ENCODE data around the gene PRDM2. TPM values are rescaled to one million over a fixed set of nuclear protein-coding genes. Genes with fewer than 3 reads are reported as not detected.

The PRDM2 gene
- total RNA-seq, 1 experiment from 2014 or later: 64.2 TPM

DNA sequence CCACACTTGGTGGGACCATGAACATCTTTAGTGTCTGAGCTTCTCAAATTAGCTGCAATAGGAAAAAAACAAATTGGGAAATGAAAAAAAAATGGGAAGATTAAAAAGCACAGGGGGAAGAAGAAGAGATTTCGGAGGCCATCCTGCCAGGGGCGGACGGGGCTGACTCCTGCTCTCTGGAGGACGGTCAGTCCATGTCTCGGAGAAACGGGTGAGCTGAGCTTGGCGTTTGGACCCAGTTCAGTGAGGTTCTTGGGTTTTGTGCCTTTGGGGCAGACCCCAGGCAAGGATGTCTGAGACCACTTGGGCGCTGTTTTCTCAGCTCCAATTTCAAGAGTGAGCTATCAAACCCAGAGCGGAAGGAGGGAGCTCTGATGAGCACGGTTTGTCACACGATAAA lies 123.9 kb downstream of the PRDM2 start:
- no TSS peak for BruUV-seq (replicated peaks)
- intact Hi-C loops (cut with micrococcal nuclease; ENCODE audit: unreplicated experiment): no loop called here
- no peak overlapping the region for H3K4me3 ChIP-seq (ENCODE audit: low read depth, low read length, poor library complexity, severe bottlenecking)
- H3K27ac ChIP-seq (ENCODE audit: low read depth, low read length, poor library complexity, severe bottlenecking): no peak overlapping the region
- ChIA-PET POLR2A (ENCODE audit: low non-redundant PET) (no interaction called here), CTCF (interaction anchor here (0.8 kb wide), 1 partner anchor 9 kb away, joined by 3 read pairs; no protein-coding TSS in a partner anchor)
- no peaks in the 10 kb centered on the region for H3K36me3 ChIP-seq (ENCODE audit: insufficient read depth, low read length, poor library complexity, severe bottlenecking)
- no peaks in the 10 kb centered on the region for H3K4me1 ChIP-seq (ENCODE audit: insufficient read depth, low read length, poor library complexity, severe bottlenecking)
- no peaks in the 10 kb centered on the region for H3K27me3 ChIP-seq (replicated peaks; ENCODE audit: insufficient read depth, low read depth, low read length, poor library complexity)
- TF ChIP-seq, protein P1, sequence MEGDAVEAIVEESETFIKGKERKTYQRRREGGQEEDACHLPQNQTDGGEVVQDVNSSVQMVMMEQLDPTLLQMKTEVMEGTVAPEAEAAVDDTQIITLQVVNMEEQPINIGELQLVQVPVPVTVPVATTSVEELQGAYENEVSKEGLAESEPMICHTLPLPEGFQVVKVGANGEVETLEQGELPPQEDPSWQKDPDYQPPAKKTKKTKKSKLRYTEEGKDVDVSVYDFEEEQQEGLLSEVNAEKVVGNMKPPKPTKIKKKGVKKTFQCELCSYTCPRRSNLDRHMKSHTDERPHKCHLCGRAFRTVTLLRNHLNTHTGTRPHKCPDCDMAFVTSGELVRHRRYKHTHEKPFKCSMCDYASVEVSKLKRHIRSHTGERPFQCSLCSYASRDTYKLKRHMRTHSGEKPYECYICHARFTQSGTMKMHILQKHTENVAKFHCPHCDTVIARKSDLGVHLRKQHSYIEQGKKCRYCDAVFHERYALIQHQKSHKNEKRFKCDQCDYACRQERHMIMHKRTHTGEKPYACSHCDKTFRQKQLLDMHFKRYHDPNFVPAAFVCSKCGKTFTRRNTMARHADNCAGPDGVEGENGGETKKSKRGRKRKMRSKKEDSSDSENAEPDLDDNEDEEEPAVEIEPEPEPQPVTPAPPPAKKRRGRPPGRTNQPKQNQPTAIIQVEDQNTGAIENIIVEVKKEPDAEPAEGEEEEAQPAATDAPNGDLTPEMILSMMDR (conservative IDR thresholded peaks at IDR 0.05; ENCODE audit: low read depth, low read length): no peak
- TF ChIP-seq EZH2 (IDR thresholded peaks at IDR 0.05; ENCODE audit: borderline replicate concordance, low read depth, low read length, poor library complexity, severe bottlenecking): no peak
- no peak for DNase-seq (ENCODE audit: low spot score)
- H3K9me3 ChIP-seq (ENCODE audit: low read depth, low read length, poor library complexity, severe bottlenecking): no peaks in the 10 kb centered on the region

DNA sequence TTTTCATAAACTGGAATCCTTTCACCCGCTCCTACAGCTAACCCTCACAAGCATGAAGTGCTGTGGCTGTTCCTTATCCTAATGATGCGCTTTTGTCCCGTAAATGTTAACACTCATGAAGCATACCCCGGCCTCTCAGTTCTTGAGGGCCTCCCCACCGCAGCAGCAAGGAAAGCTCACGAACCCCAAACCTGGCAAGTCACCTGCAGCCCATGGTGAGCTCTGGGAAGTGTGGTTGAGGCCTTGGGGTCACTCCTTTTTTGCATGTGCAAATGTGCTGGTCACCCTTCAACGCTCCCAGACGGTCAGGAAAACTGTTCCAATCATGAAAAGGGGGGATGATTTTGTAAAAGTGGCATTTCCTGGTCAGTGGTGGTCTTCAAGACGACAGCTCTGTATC lies 124.6 kb downstream of the PRDM2 start:
- intact Hi-C loops (cut with micrococcal nuclease; ENCODE audit: unreplicated experiment): loop anchor here (5.0 kb wide), 1 partner anchor 157 kb away; no protein-coding TSS in a partner anchor
- no TSS peak for BruUV-seq (replicated peaks)
- POLR2A ChIA-PET (ENCODE audit: low non-redundant PET): no interaction called here
- CTCF ChIA-PET: interaction anchor here (0.7 to 0.8 kb wide), 2 partner anchors 8 to 16 kb away, joined by 3 read pairs; no protein-coding TSS in a partner anchor
- Histone ChIP-seq H3K4me1 (ENCODE audit: insufficient read depth, low read length, poor library complexity, severe bottlenecking) (no peaks in the 10 kb centered on the region), H3K36me3 (ENCODE audit: insufficient read depth, low read length, poor library complexity, severe bottlenecking) (no peaks in the 10 kb centered on the region), H3K4me3 (ENCODE audit: low read depth, low read length, poor library complexity, severe bottlenecking) (no peak overlapping the region), H3K27me3 (replicated peaks; ENCODE audit: insufficient read depth, low read depth, low read length, poor library complexity) (no peaks in the 10 kb centered on the region), H3K9me3 (ENCODE audit: low read depth, low read length, poor library complexity, severe bottlenecking) (no peaks in the 10 kb centered on the region), H3K27ac (ENCODE audit: low read depth, low read length, poor library complexity, severe bottlenecking) (no peak overlapping the region)
- no peak for DNase-seq (ENCODE audit: low spot score)
- TF ChIP-seq EZH2 (IDR thresholded peaks at IDR 0.05; ENCODE audit: borderline replicate concordance, low read depth, low read length, poor library complexity, severe bottlenecking): no peak
- TF ChIP-seq, protein P1 (conservative IDR thresholded peaks at IDR 0.05; ENCODE audit: low read depth, low read length): no peak

DNA sequence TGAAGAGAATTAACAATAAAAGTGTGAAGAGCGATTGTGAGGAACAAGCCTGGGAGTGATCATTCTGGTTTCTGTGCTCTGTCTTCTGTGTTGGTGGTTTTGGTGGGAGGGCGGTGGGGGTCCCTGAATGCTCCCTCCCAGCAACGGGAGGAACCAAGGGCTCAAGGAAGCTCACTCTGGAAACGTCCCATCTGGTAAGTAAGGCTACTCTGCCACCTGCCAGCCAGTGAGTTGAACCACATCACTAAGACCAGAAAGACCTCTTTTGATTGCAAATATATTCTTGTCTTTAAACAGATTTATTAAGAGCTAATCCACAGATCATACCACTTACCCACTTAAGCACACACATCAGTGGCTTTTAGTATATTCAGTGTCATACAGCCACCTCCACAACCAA lies 125.0 kb downstream of the PRDM2 start:
- intact Hi-C loops (cut with micrococcal nuclease; ENCODE audit: unreplicated experiment): loop anchor here (5.0 kb wide), 1 partner anchor 158 kb away; no protein-coding TSS in a partner anchor
- CTCF ChIA-PET: interaction anchor here (0.7 kb wide), 1 partner anchor 16 kb away, joined by 3 read pairs; no protein-coding TSS in a partner anchor
- no peak for DNase-seq (ENCODE audit: low spot score)
- TF ChIP-seq EZH2 (IDR thresholded peaks at IDR 0.05; ENCODE audit: borderline replicate concordance, low read depth, low read length, poor library complexity, severe bottlenecking): no peak
- TF ChIP-seq, protein P1 (conservative IDR thresholded peaks at IDR 0.05; ENCODE audit: low read depth, low read length): 0 out of 2 replicates have a peak, but pooled peaks have one; percentile 23
- H3K36me3 ChIP-seq (ENCODE audit: insufficient read depth, low read length, poor library complexity, severe bottlenecking): no peaks in the 10 kb centered on the region
- no peak overlapping the region for H3K4me3 ChIP-seq (ENCODE audit: low read depth, low read length, poor library complexity, severe bottlenecking)
- no peaks in the 10 kb centered on the region for H3K4me1 ChIP-seq (ENCODE audit: insufficient read depth, low read length, poor library complexity, severe bottlenecking)
- no peaks in the 10 kb centered on the region for H3K9me3 ChIP-seq (ENCODE audit: low read depth, low read length, poor library complexity, severe bottlenecking)
- H3K27me3 ChIP-seq (replicated peaks; ENCODE audit: insufficient read depth, low read depth, low read length, poor library complexity): no peaks in the 10 kb centered on the region
- POLR2A ChIA-PET (ENCODE audit: low non-redundant PET): no interaction called here
- no TSS peak for BruUV-seq (replicated peaks)
- H3K27ac ChIP-seq (ENCODE audit: low read depth, low read length, poor library complexity, severe bottlenecking): no peak overlapping the region
